Measurements from ENCODE around the gene NUP210.
A peak's percentile ranks its signal among the peaks of the same experiment; 100 is the strongest.
"Not testable (repeated sequence)": the region's sequence is repeated elsewhere in the genome, so short reads cannot be mapped to it uniquely, and the experiment has no call there.

NUP210 gene

DNA sequence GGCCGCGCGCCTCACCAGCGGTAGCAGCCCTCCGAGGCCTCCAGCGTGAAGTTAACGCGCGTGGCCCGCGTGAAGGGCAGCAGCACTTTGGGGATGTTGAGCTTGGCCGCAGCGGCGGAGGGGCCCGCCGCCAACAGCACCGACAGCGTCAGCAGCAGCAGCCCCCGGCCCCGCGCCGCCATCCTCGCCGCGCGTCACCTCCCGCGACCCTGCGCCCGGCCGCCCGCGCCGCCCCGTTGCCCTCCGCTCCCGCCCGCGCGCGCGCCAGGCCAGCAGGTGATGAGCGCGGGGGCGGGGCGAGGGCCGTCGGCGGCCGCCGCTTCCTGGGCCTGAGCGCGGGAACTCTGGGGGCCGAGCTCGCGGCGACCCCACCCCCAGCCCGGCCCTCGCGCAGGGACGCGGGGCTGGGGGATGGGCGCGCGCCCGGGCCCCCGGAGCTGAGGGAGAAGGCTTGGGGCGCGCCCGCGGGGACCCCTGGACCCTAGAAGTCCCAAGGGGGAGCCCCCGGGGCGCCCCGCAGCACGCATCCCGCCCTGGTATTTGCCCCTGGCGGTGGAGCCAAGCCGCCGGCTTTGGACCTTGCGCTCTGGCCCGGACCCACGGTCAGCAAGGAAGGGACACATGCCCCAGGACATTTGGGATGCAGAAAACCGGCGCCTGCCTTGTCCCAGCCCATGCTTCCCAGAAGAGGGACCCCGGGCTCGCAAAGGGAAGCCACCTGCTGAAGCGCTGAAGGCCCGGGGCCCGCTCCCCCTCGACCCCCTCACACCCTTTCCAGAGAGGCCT, at the start of gene NUP210:
TSS of gene NUP210 (minus strand) at position 278 of the 786 bp plus-strand sequence. CDS start at position 182, 96 bp downstream.
- DNase-seq: peak; percentile 43

DNA sequence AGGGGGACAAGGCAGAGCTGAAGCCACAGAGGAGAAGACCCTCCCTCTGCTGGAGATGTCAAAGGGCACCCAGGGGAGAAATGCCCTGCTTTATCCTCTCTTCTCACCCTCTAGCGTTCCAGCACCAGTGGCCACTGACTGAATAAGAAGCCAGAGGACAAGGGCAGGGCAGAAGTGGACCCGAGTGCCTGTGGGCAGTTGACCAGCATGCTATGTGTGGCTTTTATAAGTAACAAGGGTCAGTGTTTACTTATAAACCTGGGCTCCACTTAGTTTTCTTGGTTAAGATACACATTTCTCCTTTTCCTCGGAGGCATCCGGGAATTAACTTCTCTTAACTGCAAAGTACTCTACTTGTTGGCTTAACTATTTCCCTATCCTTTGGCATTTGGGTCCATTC, 46.7 kb upstream of the NUP210 start:
- no peak for DNase-seq

- DNase-seq: no peak
Measured at GRCh38 chr3:13465236-13465873, 45.2 kb upstream of the NUP210 start.

DNA sequence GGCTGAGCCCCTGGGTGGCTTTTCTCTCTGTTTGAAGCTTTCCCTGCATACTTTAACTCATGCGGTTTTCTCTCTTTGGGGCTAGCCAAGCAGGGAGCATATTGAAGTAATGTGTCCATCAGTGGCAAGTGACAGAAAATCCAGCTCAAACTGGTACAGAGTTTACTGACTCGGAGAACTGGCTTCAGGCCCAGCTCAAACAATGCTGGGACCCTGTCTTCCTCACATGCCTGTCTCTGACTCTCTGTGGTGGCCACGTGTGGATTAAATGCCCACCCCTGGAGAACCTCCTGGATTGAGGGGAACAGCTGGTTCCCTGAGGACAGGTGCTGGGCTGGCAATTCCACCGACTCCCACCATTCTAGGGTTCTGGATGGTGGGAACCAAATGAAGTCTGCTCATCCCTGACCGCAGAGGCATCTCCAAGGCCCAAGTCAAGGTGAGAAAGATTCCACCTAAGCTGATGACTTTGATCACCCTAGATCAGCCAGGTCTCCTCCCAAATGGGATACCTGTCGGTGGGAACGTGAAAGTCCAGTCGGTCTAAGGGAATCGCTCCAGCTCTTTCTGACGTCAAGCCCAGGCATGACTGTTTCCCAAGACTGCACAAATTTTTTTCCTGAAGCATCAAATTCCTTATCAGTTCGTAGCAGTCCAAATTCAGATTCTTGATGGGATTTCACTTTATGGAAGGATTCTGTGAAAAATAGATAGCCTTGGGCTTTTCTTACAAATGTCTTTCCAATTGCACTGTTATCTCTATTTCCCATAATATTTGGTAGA, 43.7 kb upstream of the NUP210 start:
- no peak for DNase-seq

DNA sequence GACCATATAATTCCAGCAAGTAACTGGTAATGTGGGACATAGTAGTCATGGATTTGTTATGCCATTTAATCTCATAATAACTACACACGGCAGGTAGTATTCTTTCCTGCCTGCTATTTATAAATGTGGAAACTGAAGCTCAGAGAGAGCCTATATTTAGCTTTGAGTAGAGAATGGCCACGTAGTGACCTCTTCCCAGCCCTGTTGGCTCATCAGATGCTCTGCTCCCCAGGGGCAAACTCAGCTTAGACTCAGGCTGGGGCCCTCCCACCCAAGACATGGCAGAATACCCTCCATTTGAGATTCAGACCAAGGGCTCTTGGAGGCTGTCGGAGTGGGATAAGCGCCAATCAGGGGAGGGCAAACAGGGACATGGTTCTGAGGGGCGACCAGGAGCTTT, 42.7 kb upstream of the NUP210 start:
- no peak for DNase-seq

GRCh38 chr3:13462125-13462629, 42.1 kb upstream of the NUP210 start:
- no peak for DNase-seq

DNA sequence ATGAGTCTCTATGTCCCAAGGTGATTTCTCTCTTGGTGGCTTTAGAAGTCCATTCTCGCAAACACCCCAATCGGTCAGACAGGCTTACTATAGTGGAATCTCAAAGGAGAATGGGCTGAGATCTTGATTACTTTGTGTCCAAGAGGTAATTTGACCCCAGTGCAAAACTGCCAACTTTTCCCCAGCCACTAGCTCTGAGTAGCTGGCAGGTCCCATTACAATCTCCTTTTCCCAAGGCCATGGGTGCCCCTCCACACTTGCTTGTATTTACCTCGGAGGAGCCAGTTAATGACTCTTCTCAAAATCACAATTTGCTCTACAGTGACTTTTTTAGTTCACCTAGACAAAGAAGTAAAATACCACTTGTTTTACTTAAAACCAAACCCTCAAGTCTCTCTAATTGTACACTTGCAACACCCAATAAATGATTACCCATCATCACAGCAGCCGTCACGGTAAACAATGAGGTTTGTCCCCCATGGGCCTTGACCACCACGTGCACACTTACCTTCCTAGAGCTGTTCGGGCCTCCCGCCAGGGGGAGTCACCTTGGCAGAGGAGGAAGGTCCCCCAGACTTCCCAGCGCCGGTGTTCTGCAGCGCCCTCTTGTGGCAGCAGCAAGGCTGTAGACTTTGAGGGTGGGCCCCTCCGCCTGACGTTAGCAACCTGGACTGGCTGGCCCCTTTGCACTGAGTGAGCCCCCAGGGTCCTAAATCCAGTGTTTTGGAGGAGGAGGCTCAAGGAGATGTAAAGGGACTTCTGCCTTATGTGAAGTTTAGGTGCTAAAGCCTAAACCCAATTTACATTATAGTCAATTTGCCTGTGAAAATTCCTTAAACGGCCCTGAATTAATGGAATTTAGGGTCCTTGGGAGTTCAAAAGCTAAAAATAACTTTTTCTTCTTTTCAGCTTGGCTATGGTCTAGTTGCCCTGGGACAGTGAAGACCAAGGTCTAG, 41.3 kb upstream of the NUP210 start:
- DNase-seq: peak; percentile 37

DNA sequence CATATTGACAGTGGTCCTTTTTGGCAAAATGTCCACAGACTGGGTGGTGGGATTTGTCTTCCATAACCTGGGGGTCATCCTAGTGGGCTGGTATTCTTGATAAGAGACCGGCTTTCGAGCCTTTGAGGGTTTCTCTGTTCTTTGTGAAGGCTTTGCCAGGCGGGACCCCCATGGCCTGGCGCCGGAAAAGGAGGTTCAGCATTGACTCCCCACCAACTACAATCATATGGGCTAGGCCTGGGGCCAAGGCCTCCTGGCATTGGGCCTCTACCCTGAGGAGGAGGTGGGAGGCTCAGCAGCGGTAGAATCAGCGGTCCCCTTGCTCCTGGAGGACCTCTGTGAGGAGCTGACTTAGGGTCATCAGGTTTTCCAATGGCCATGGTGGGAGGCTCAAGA, 40.2 kb upstream of the NUP210 start:
- DNase-seq: no peak

GRCh38 chr3:13459605-13460340, 39.7 kb upstream of the NUP210 start:
- no peak for DNase-seq

DNA sequence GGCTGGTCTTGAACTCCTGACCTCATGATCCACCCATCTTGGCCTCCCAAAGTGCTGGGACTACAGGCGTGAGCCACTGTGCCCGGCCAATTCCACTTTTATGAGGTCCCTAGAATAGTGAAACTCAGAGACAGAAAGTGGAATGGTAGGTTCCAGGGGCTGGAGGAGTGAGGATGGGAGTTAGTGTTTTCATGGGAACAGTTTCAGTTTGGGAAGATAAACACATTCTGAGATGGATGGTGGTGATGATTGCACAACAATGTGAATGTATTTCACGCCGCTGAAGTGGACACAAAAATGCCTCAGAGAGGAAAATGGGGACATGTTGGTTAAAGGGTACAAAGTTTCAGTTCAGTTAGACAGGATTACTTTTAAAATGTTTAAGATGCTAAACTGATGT, 37.5 kb upstream of the NUP210 start:
- no peak for DNase-seq

GRCh38 chr3:13455644-13456043, 35.5 kb upstream of the NUP210 start:
- no peak for DNase-seq

- peak; percentile 56 for DNase-seq
Measured at GRCh38 chr3:13452490-13453335, 32.6 kb upstream of the NUP210 start.

- DNase-seq: no peak
Measured at GRCh38 chr3:13451301-13451673, 31.2 kb upstream of the NUP210 start.

DNA sequence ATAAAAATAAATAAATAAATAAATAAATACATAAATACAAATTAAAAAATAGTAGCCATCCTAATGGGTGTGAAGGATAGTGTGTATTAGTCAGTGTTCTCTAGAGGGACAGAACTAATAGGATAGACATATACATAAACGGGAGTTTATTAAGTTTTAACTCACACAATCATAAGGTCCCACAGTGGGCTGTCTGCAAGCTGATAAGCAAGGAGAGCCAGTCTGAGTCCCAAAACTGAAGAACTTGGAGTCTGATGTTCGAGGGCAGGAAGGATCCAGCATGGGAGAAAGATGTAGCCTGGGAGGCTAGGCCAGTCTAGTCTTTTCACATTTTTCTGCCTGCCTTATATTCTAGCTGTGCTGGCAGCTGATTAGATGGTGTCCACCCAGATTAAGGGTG, 22.8 kb upstream of the NUP210 start:
- DNase-seq: not testable (repeated sequence)

GRCh38 chr3:13440204-13440817, 20.2 kb upstream of the NUP210 start:
- no peak for DNase-seq

DNA sequence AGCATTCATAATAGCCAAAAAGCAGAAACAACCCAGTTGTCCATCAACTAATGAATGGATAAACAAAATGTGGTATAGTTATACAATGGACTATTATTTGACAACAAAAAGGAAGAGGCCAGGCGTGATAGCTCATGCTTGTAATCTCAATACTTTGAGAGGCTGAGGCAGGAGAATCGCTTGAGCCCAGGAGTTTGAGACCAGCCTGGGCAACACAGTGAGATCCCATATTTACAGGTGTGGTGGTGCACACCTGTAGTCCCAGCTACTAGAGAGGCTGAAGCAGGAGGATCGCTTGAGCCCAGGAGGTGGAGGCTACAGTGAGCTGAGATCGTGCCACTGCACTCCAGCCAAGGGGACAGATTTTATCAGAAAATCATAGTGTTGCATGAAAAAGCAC, 16.1 kb upstream of the NUP210 start:
- DNase-seq: not testable (repeated sequence)

- no peak for DNase-seq
Measured at GRCh38 chr3:13433912-13434311, 13.8 kb upstream of the NUP210 start.

- no peak for DNase-seq
Measured at GRCh38 chr3:13432093-13432492, 12.0 kb upstream of the NUP210 start.

DNA sequence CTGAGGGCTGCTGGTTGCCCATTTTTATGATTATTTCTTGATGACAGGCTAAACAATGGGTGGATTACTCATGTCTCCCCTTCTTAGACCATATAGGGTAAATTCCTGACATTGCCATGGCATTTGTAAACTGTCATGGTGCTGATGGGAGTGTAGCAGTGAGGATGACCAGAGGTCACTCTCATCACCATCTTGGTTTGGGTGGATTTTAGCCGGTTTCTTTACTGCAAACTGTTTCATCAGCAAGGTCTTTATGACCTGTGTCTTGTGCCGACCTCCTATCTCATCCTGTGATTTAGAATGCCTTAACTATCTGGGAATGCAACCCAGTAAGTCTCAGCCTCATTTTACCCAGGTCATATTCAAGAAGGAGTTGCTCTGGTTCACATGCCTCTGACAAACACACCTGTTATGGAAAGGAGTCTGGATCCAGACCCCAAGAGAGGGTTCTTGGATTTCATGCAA, 10.3 kb upstream of the NUP210 start:
- DNase-seq: not testable (repeated sequence)
